GM20431 (cell line): ENCODE measurements around the gene TNRC6B.
"Not testable (repeated sequence)": the region's sequence is repeated elsewhere in the genome, so short reads cannot be mapped to it uniquely, and the experiment has no call there.

ENCODE experiments used
- in situ Hi-C: fragments of 300-500 bp; cut with MseI, MboI; formaldehyde crosslinking; loops from one replicate; pipeline ENCODE4 v1.15.0; 2020; ENCODE audit warnings: low sequenced_read_pairs; ENCODE audit not compliant: unreplicated experiment

The TNRC6B gene

GRCh38 chr22:40180403-40180802 lies 2.7 kb downstream of the TNRC6B start:
- in situ Hi-C loops, result no loop called here

- in situ Hi-C loops, result no loop called here
Measured at GRCh38 chr22:40181323-40181722, 3.6 kb downstream of the TNRC6B start.

- in situ Hi-C loops, result no loop called here
Measured at GRCh38 chr22:40182231-40182835, 4.6 kb downstream of the TNRC6B start.

GRCh38 chr22:40183029-40183581 lies 5.4 kb downstream of the TNRC6B start:
- in situ Hi-C loops, result no loop called here

- in situ Hi-C loops, result not testable (repeated sequence)
Measured at GRCh38 chr22:40183603-40184002, 5.9 kb downstream of the TNRC6B start.

- in situ Hi-C loops, result no loop called here
Measured at GRCh38 chr22:40187389-40187788, 9.7 kb downstream of the TNRC6B start.

GRCh38 chr22:40189997-40190396 lies 12.3 kb downstream of the TNRC6B start:
- in situ Hi-C loops, result no loop called here

GRCh38 chr22:40190501-40190900 lies 12.8 kb downstream of the TNRC6B start:
- in situ Hi-C loops, result no loop called here

- in situ Hi-C loops, result no loop called here
Measured at GRCh38 chr22:40193429-40194421, 16.0 kb downstream of the TNRC6B start.

GRCh38 chr22:40194656-40195055 lies 16.9 kb downstream of the TNRC6B start:
- in situ Hi-C loops, result no loop called here

GRCh38 chr22:40196628-40197360 lies 19.1 kb downstream of the TNRC6B start:
- in situ Hi-C loops, result no loop called here

GRCh38 chr22:40197421-40197820 lies 19.7 kb downstream of the TNRC6B start:
- in situ Hi-C loops, result not testable (repeated sequence)

GRCh38 chr22:40198733-40199132 lies 21.0 kb downstream of the TNRC6B start:
- in situ Hi-C loops, result no loop called here

GRCh38 chr22:40199223-40199622 lies 21.5 kb downstream of the TNRC6B start:
- in situ Hi-C loops, result no loop called here

- in situ Hi-C loops, result no loop called here
Measured at GRCh38 chr22:40199852-40200251, 22.1 kb downstream of the TNRC6B start.

- in situ Hi-C loops, result no loop called here
Measured at GRCh38 chr22:40200795-40201530, 23.2 kb downstream of the TNRC6B start.

GRCh38 chr22:40202225-40202944 lies 24.7 kb downstream of the TNRC6B start:
- in situ Hi-C loops, result no loop called here

- in situ Hi-C loops, result no loop called here
Measured at GRCh38 chr22:40203572-40203971, 25.8 kb downstream of the TNRC6B start.
